HCT116 (cell line): Measurements from ENCODE around the gene EIF2B4. TPM values are rescaled to one million over a fixed set of nuclear protein-coding genes. Genes with fewer than 3 reads are reported as not detected.

Experiments
- ATAC-seq: fragments of 200-7000 bp; cut with Tn5 transposase; 2 replicates; pipeline ENCODE4 v1.9.1; 2020; ENCODE audit warnings: mild to moderate bottlenecking, moderate library complexity
- BruUV-seq: library from RNA; stranded (reverse); fragments of 400-500 nt; replicated peaks from 2 replicates; lab custom pipeline; 2021; lab: Mats Ljungman, UMichigan
- CTCF ChIA-PET: fragments of 300-600 bp; sonication (Branson Sonifier 250); formaldehyde crosslinking; loops from one replicate; lab custom pipeline; 2021; ENCODE audit warnings: antibody characterized with exemption; lab: Charles Lee
- POLR2A ChIA-PET: fragments of 300-600, 350-600 bp; sonication (Branson Sonifier 250); formaldehyde crosslinking; loops from one replicate; lab custom pipeline; 2021; ENCODE audit warnings: antibody characterized with exemption; lab: Charles Lee
- RAD21 ChIA-PET, 2 experiments: fragments of 300-600 bp; sonication (Branson Sonifier 250); formaldehyde crosslinking; loops; one replicate each; lab custom pipeline; 2023; ENCODE audit warnings: low total read pairs in 2 of 2; ENCODE audit not compliant: uncharacterized antibody in 2 of 2, unreplicated experiment in 2 of 2, low non-redundant PET in 1 of 2; lab: Charles Lee
- DNase-seq: peaks from one replicate; pipeline ENCODE4 v3.0.0-alpha.2; 2010; ENCODE audit warnings: low read depth, low spot score
- H2AFZ ChIP-seq: fragments of 200-600 bp; shearing (Covaris generic), sonication (generic); 2 replicates; pipeline ENCODE4 v1.6.1; 2017; ENCODE audit warnings: low read depth, mixed run types, mixed read lengths, antibody characterized with exemption, low read length; ENCODE audit not compliant: poor library complexity, severe bottlenecking
- H3K27ac ChIP-seq: 2 replicates; pipeline ENCODE4 v1.5.1; 2012; ENCODE audit warnings: low read depth, low read length
- H3K27me3 ChIP-seq: fragments of 200-600 bp; sonication (generic); 2 replicates; pipeline ENCODE4 v1.6.1; 2016; ENCODE audit warnings: mixed run types, low read length, mixed read lengths; ENCODE audit not compliant: insufficient read depth
- H3K36me3 ChIP-seq, 2 experiments: fragments of 200-500 bp in 1 of 2; fragments of 200-600 bp in 1 of 2; sonication (Bioruptor generic) in 1 of 2; sonication (generic) in 1 of 2; 2 replicates each; pipeline versions ENCODE4 v1.5.1 to v1.6.1; 2014 to 2016; ENCODE audit warnings: low read length in 2 of 2, inconsistent platforms in 1 of 2, mixed read lengths in 1 of 2, mixed run types in 1 of 2; ENCODE audit not compliant: insufficient read depth in 2 of 2, control insufficient read depth in 1 of 2
- H3K4me1 ChIP-seq, 2 experiments: fragments of 200-600 bp in 1 of 2; sonication (generic) in 1 of 2; 2 replicates each; pipeline versions ENCODE4 v1.5.1 to v1.6.1; 2012 to 2017; ENCODE audit warnings: low read length in 2 of 2, inconsistent platforms in 1 of 2, mild to moderate bottlenecking in 1 of 2, mixed read lengths in 1 of 2, mixed run types in 1 of 2, moderate library complexity in 1 of 2; ENCODE audit not compliant: insufficient read depth in 2 of 2, control insufficient read depth in 1 of 2
- H3K4me2 ChIP-seq: fragments of 200-600 bp; sonication (generic); 2 replicates; pipeline ENCODE4 v1.6.1; 2017; ENCODE audit warnings: mixed run types, low read length, mixed read lengths
- H3K4me3 ChIP-seq, 2 experiments: fragments of 200-600 bp in 1 of 2; sonication (generic) in 1 of 2; replicated peaks in 1 of 2; 2 replicates each; pipeline ENCODE4 v1.5.1; 2011 to 2016; ENCODE audit warnings: low read length in 2 of 2, control low read depth in 1 of 2, low read depth in 1 of 2, mild to moderate bottlenecking in 1 of 2, mixed read lengths in 1 of 2, mixed run types in 1 of 2
- H3K79me2 ChIP-seq: fragments of 200-600 bp; sonication (generic); 2 replicates; pipeline ENCODE4 v1.6.1; 2017; ENCODE audit warnings: mild to moderate bottlenecking, mixed run types, low read length, moderate library complexity, mixed read lengths; ENCODE audit not compliant: insufficient read depth
- H3K9ac ChIP-seq: fragments of 200-600 bp; sonication (generic); 2 replicates; pipeline ENCODE4 v1.6.1; 2016; ENCODE audit warnings: low read length, mixed read lengths
- H3K9me2 ChIP-seq: fragments of 200-600 bp; sonication (generic), shearing (Covaris generic); 2 replicates; pipeline ENCODE4 v1.6.1; 2017; ENCODE audit warnings: mixed run types, mild to moderate bottlenecking, moderate library complexity; ENCODE audit not compliant: insufficient read depth
- H3K9me3 ChIP-seq, 2 experiments: fragments of 200-500 bp in 1 of 2; fragments of 200-600 bp in 1 of 2; sonication (Bioruptor generic) in 1 of 2; sonication (generic) in 1 of 2; 2 replicates each; pipeline ENCODE4 v1.6.1; 2014 to 2017; ENCODE audit warnings: low read length in 2 of 2, mixed read lengths in 2 of 2, inconsistent platforms in 1 of 2, low read depth in 1 of 2, mild to moderate bottlenecking in 1 of 2, mixed run types in 1 of 2, moderate library complexity in 1 of 2; ENCODE audit not compliant: control insufficient read depth in 1 of 2, insufficient read depth in 1 of 2
- H4K20me1 ChIP-seq: fragments of 200-600 bp; sonication (generic), shearing (Covaris generic); 2 replicates; pipeline ENCODE4 v1.6.1; 2017; ENCODE audit warnings: mixed run types, mild to moderate bottlenecking, moderate library complexity; ENCODE audit not compliant: insufficient read depth
- ATF3 ChIP-seq: IDR thresholded peaks from 2 replicates; pipeline ENCODE4 v1.6.1; 2012
- CBX3 ChIP-seq: IDR thresholded peaks from 2 replicates; pipeline ENCODE4 v1.6.1; 2012; ENCODE audit warnings: low read depth
- EGR1 ChIP-seq: IDR thresholded peaks from 2 replicates; pipeline ENCODE4 v1.6.1; 2012; ENCODE audit warnings: low read depth
- EZH2 ChIP-seq: fragments of 200-600 bp; sonication (generic); IDR thresholded peaks from 2 replicates; pipeline ENCODE4 v1.6.1; 2017; ENCODE audit warnings: antibody characterized with exemption, mixed run types
- FOSL1 ChIP-seq: IDR thresholded peaks from 2 replicates; pipeline ENCODE4 v1.6.1; 2012; ENCODE audit warnings: low read depth
- MAX ChIP-seq: IDR thresholded peaks from 2 replicates; pipeline ENCODE4 v1.6.1; 2012
- POLR2A ChIP-seq: IDR thresholded peaks from 2 replicates; pipeline ENCODE4 v1.7.0; 2011; ENCODE audit warnings: borderline replicate concordance; ENCODE audit not compliant: insufficient read depth, insufficient read length; ENCODE audit errors: extremely low read depth
- POLR2AphosphoS5 ChIP-seq: IDR thresholded peaks from 2 replicates; pipeline ENCODE4 v1.6.1; 2011; ENCODE audit warnings: mild to moderate bottlenecking, low read depth, low read length, moderate library complexity
- SIN3A ChIP-seq: IDR thresholded peaks from 2 replicates; pipeline ENCODE4 v1.6.1; 2012; ENCODE audit warnings: low read depth
- SP1 ChIP-seq: IDR thresholded peaks from 2 replicates; pipeline ENCODE4 v1.6.1; 2012; ENCODE audit warnings: low read depth
- SRF ChIP-seq: IDR thresholded peaks from 2 replicates; pipeline ENCODE4 v1.6.1; 2012; ENCODE audit warnings: low read depth
- TCF7L2 ChIP-seq: IDR thresholded peaks from 2 replicates; pipeline ENCODE4 v1.7.0; 2011; ENCODE audit warnings: borderline replicate concordance, inconsistent platforms; ENCODE audit not compliant: insufficient read depth, insufficient read length; ENCODE audit errors: extremely low read depth
- ZFX ChIP-seq: fragments of 450-650 bp; IDR thresholded peaks from 2 replicates; pipeline ENCODE4 v1.6.1; 2017
- ZNF274 ChIP-seq: fragments of 200-500 bp; sonication (Bioruptor generic); IDR thresholded peaks from 2 replicates; pipeline ENCODE4 v1.6.1; 2014; ENCODE audit warnings: mild to moderate bottlenecking, low read depth, low read length, inconsistent platforms
- intact Hi-C: fragments of 100-400 bp; cut with micrococcal nuclease; formaldehyde crosslinking; loops from 2 replicates; pipeline ENCODE4 v1.10.0; 2022
- total RNA-seq: library from RNA; stranded (reverse); gene quantifications from one replicate; pipeline ENCODE4 v1.2.1, GENCODE V29; 2021; ENCODE audit not compliant: unreplicated experiment

EIF2B4 gene
- total RNA-seq, 1 experiment from 2014 or later = 43.8 TPM

- no peaks in the 10 kb centered on the region for H3K27me3 ChIP-seq
- POLR2A ChIA-PET = no interaction called here
- H3K9ac ChIP-seq = no peak overlapping the region
- H3K9me3 ChIP-seq = no peaks in the 10 kb centered on the region
- H3K27ac ChIP-seq = no peak overlapping the region
- no peaks in the 10 kb centered on the region for H3K9me2 ChIP-seq
- RAD21 ChIA-PET = no interaction called here
- no peaks in the 10 kb centered on the region for H3K79me2 ChIP-seq
- H3K4me1 ChIP-seq = peaks cover 4 to 13% of the 10 kb centered on the region in 2 experiments; a peak in 3 of 4 replicates
- no peak for ATAC-seq
- no peaks in the 10 kb centered on the region for H4K20me1 ChIP-seq
- CTCF ChIA-PET = no interaction called here
- BruUV-seq = no TSS peak
- TF ChIP-seq SRF (no peak), ZFX (no peak), EGR1 (no peak), POLR2A (no peak), SIN3A (no peak), ATF3 (no peak), MAX (no peak)
- DNase-seq = no peak
- no peaks in the 10 kb centered on the region for H3K36me3 ChIP-seq
- H3K4me2 ChIP-seq = no peak overlapping the region
- H2AFZ ChIP-seq = no peak overlapping the region
- H3K4me3 ChIP-seq = no peak overlapping the region
- intact Hi-C loops = no loop called here
Observed at GRCh38 chr2:27416151-27416550, 46.0 kb upstream of the EIF2B4 start.

GRCh38 chr2:27412419-27413152 is 42.4 kb upstream of the EIF2B4 start:
- no peak for ATAC-seq
- no peak overlapping the region for H3K4me2 ChIP-seq
- POLR2A ChIA-PET = no interaction called here

More at GRCh38 chr2:27412419-27413152, 42.4 kb upstream of the EIF2B4 start:
- Histone ChIP-seq H3K9me3 (no peaks in the 10 kb centered on the region), H2AFZ (no peak overlapping the region), H3K4me1 (peaks cover 4 to 26% of the 10 kb centered on the region in 2 experiments; a peak in 3 of 4 replicates), H3K4me3 (no peak overlapping the region), H4K20me1 (no peaks in the 10 kb centered on the region; the same call in 1 of the 2 replicates), H3K27me3 (no peaks in the 10 kb centered on the region), H3K79me2 (peaks cover 18% of the 10 kb centered on the region), H3K36me3 (peaks cover under 1 to 3% of the 10 kb centered on the region in 2 experiments; a peak in 1 of 4 replicates), H3K9ac (no peak overlapping the region), H3K9me2 (no peaks in the 10 kb centered on the region), H3K27ac (no peak overlapping the region)
- no TSS peak for BruUV-seq
- no peak for TF ChIP-seq CBX3
- TF ChIP-seq FOSL1 = no peak
- no peak for TF ChIP-seq EZH2
- TF ChIP-seq POLR2AphosphoS5 = no peak
- TF ChIP-seq ZNF274 = no peak
- TF ChIP-seq TCF7L2 = no peak
- TF ChIP-seq ZFX = no peak
- TF ChIP-seq SP1 = no peak
- ChIA-PET RAD21 (no interaction called here), CTCF (no interaction called here)
- intact Hi-C loops = no loop called here
- no peak for DNase-seq
